HEK293 (cell line): ENCODE measurements around the gene TSPEAR.
A peak's percentile ranks its signal among the peaks of the same experiment; 100 is the strongest.

Source experiments
- CTCF ChIA-PET: fragments of 350-600 bp; formaldehyde crosslinking; extraction: SDS; loops from one replicate; lab custom pipeline; 2021; ENCODE audit warnings: antibody characterized with exemption; lab: Yijun Ruan, JAX
- POLR2A ChIA-PET: fragments of 300-600 bp; formaldehyde crosslinking; extraction: SDS; loops from one replicate; lab custom pipeline; 2020; ENCODE audit warnings: antibody characterized with exemption, inconsistent platforms; lab: Yijun Ruan, JAX
- H3K27ac ChIP-seq: fragments of 200-500 bp; sonication (Bioruptor generic); 2 replicates; pipeline ENCODE4 v1.5.1; 2014; ENCODE audit warnings: low read depth, low read length, control low read depth, inconsistent platforms; ENCODE audit errors: extremely low read depth
- H3K36me3 ChIP-seq, 2 experiments: fragments of 200-500 bp in 1 of 2; sonication (Bioruptor generic) in 1 of 2; 1 replicate in 1 of 2; 2 replicates in 1 of 2; pipeline ENCODE4 v1.5.1; 2014 to 2017; ENCODE audit warnings: inconsistent platforms in 2 of 2, low read length in 2 of 2; ENCODE audit not compliant: control insufficient read depth in 2 of 2, insufficient read depth in 1 of 2
- H3K4me1 ChIP-seq: fragments of 200-500 bp; sonication (Bioruptor generic); 2 replicates; pipeline ENCODE4 v1.5.1; 2014; ENCODE audit warnings: mild to moderate bottlenecking, low read length, inconsistent platforms; ENCODE audit not compliant: control insufficient read depth, insufficient read depth
- H3K4me3 ChIP-seq: 2 replicates; pipeline ENCODE4 v1.5.1; 2011; ENCODE audit warnings: low read depth, mild to moderate bottlenecking, control low read depth, low read length, moderate library complexity
- H3K9me3 ChIP-seq: fragments of 200-500 bp; sonication (Bioruptor generic); 2 replicates; pipeline ENCODE4 v1.5.1; 2014; ENCODE audit warnings: low read depth, low read length, inconsistent platforms; ENCODE audit not compliant: control insufficient read depth, insufficient read depth
- GLIS1 ChIP-seq: fragments of 450-650 bp; formaldehyde crosslinking; IDR thresholded peaks from 2 replicates; pipeline ENCODE4 v1.5.1; 2016; ENCODE audit warnings: missing biosample characterization, missing genetic modification characterization
- HOXC10 ChIP-seq: sonication (generic); formaldehyde crosslinking; IDR thresholded peaks from 2 replicates; pipeline ENCODE4 v1.8.1; 2023; ENCODE audit warnings: mild to moderate bottlenecking, missing genetic modification reagents
- KLF16 ChIP-seq: fragments of 450-650 bp; formaldehyde crosslinking; IDR thresholded peaks from 2 replicates; pipeline ENCODE4 v1.5.1; 2017; ENCODE audit warnings: missing biosample characterization, missing genetic modification characterization
- PRDM2 ChIP-seq: fragments of 450-650 bp; formaldehyde crosslinking; IDR thresholded peaks from 2 replicates; pipeline ENCODE4 v1.5.1; 2016; ENCODE audit warnings: missing biosample characterization, missing genetic modification characterization, borderline replicate concordance
- RBAK ChIP-seq: fragments of 450-650 bp; formaldehyde crosslinking; IDR thresholded peaks from 2 replicates; pipeline ENCODE4 v1.5.1; 2016; ENCODE audit warnings: missing biosample characterization, missing genetic modification characterization
- SP7 ChIP-seq: fragments of 450-650 bp; formaldehyde crosslinking; IDR thresholded peaks from 2 replicates; pipeline ENCODE4 v1.5.1; 2016; ENCODE audit warnings: missing biosample characterization, missing genetic modification characterization
- WT1 ChIP-seq: fragments of 450-650 bp; formaldehyde crosslinking; IDR thresholded peaks from 2 replicates; pipeline ENCODE4 v1.5.1; 2016; ENCODE audit warnings: missing biosample characterization, missing genetic modification characterization
- ZBTB20 ChIP-seq: fragments of 450-650 bp; formaldehyde crosslinking; IDR thresholded peaks from 2 replicates; pipeline ENCODE4 v1.5.1; 2016; ENCODE audit warnings: missing biosample characterization, missing genetic modification characterization
- ZBTB7A ChIP-seq: fragments of 450-650 bp; formaldehyde crosslinking; IDR thresholded peaks from 2 replicates; pipeline ENCODE4 v1.5.1; 2016; ENCODE audit warnings: low read depth, missing biosample characterization, missing genetic modification characterization
- ZEB2 ChIP-seq: fragments of 450-650 bp; formaldehyde crosslinking; IDR thresholded peaks from 2 replicates; pipeline ENCODE4 v1.5.1; 2016; ENCODE audit warnings: missing biosample characterization, missing genetic modification characterization
- ZFHX2 ChIP-seq: fragments of 450-650 bp; formaldehyde crosslinking; conservative IDR thresholded peaks from 2 replicates; pipeline ENCODE4 v1.5.1; 2016; ENCODE audit warnings: missing biosample characterization, missing genetic modification characterization
- ZIC2 ChIP-seq: fragments of 450-650 bp; formaldehyde crosslinking; IDR thresholded peaks from 2 replicates; pipeline ENCODE4 v1.5.1; 2016; ENCODE audit warnings: missing biosample characterization, missing genetic modification characterization
- ZNF138 ChIP-seq: fragments of 450-650 bp; formaldehyde crosslinking; IDR thresholded peaks from 2 replicates; pipeline ENCODE4 v1.5.1; 2016; ENCODE audit warnings: missing biosample characterization, missing genetic modification characterization, borderline replicate concordance
- ZNF19 ChIP-seq: fragments of 450-650 bp; formaldehyde crosslinking; IDR thresholded peaks from 2 replicates; pipeline ENCODE4; 2016; ENCODE audit warnings: missing biosample characterization, missing genetic modification characterization, low read depth
- ZNF211 ChIP-seq: fragments of 450-650 bp; formaldehyde crosslinking; IDR thresholded peaks from 2 replicates; pipeline ENCODE4 v1.5.1; 2016; ENCODE audit warnings: low read depth, missing biosample characterization, missing genetic modification characterization
- ZNF24 ChIP-seq: fragments of 450-650 bp; formaldehyde crosslinking; IDR thresholded peaks from 2 replicates; pipeline ENCODE4 v1.5.1; 2016; ENCODE audit warnings: missing biosample characterization, missing genetic modification characterization
- ZNF280C ChIP-seq: fragments of 450-650 bp; formaldehyde crosslinking; IDR thresholded peaks from 2 replicates; pipeline ENCODE4 v1.5.1; 2016; ENCODE audit warnings: missing biosample characterization, missing genetic modification characterization
- ZNF311 ChIP-seq: fragments of 450-650 bp; formaldehyde crosslinking; IDR thresholded peaks from 2 replicates; pipeline ENCODE4 v1.5.1; 2017; ENCODE audit warnings: missing biosample characterization, missing genetic modification characterization, borderline replicate concordance
- ZNF324 ChIP-seq: fragments of 450-650 bp; formaldehyde crosslinking; IDR thresholded peaks from 2 replicates; pipeline ENCODE4 v1.5.1; 2016; ENCODE audit warnings: missing biosample characterization, missing genetic modification characterization
- ZNF354C ChIP-seq: fragments of 450-650 bp; formaldehyde crosslinking; IDR thresholded peaks from 2 replicates; pipeline ENCODE4 v1.5.1; 2016; ENCODE audit warnings: missing biosample characterization, missing genetic modification characterization, low read depth, borderline replicate concordance
- ZNF514 ChIP-seq: fragments of 450-650 bp; formaldehyde crosslinking; IDR thresholded peaks from 2 replicates; pipeline ENCODE4 v1.5.1; 2016; ENCODE audit warnings: missing biosample characterization, missing genetic modification characterization
- ZNF580 ChIP-seq: fragments of 450-650 bp; formaldehyde crosslinking; IDR thresholded peaks from 2 replicates; pipeline ENCODE4 v1.5.1; 2016; ENCODE audit warnings: missing biosample characterization, missing genetic modification characterization
- ZNF791 ChIP-seq: fragments of 450-650 bp; formaldehyde crosslinking; IDR thresholded peaks from 2 replicates; pipeline ENCODE4 v1.5.1; 2016; ENCODE audit warnings: missing biosample characterization, missing genetic modification characterization
- ZNF837 ChIP-seq: fragments of 450-650 bp; formaldehyde crosslinking; IDR thresholded peaks from 2 replicates; pipeline ENCODE4 v1.5.1; 2016; ENCODE audit warnings: missing biosample characterization, missing genetic modification characterization
- ZSCAN16 ChIP-seq: fragments of 450-650 bp; formaldehyde crosslinking; IDR thresholded peaks from 2 replicates; pipeline ENCODE4 v1.5.1; 2016; ENCODE audit warnings: missing biosample characterization, missing genetic modification characterization

TSPEAR gene

GRCh38 chr21:44618504-44618903 lies 92.9 kb downstream of the TSPEAR start:
- TF ChIP-seq ZNF24 (tag by site-specific recombination) (no peak), ZNF138 (tag by site-specific recombination) (no peak), HOXC10 (no peak), GLIS1 (tag by site-specific recombination) (no peak), WT1 (tag by site-specific recombination) (no peak), PRDM2 (tag by site-specific recombination) (no peak), ZNF211 (no peak), ZNF354C (tag by site-specific recombination) (no peak), ZEB2 (tag by site-specific recombination) (no peak), ZNF514 (tag by site-specific recombination) (no peak), ZNF791 (tag by site-specific recombination) (no peak), RBAK (tag by site-specific recombination) (no peak)
- CTCF ChIA-PET, result interaction anchor here (0.6 kb wide), 1 partner anchor 683 kb away, joined by 3 read pairs; no protein-coding TSS in a partner anchor
- no peak overlapping the region for H3K27ac ChIP-seq
- POLR2A ChIA-PET, result no interaction called here
- no peaks in the 10 kb centered on the region for H3K36me3 ChIP-seq
- no peaks in the 10 kb centered on the region for H3K9me3 ChIP-seq
- no peak overlapping the region for H3K4me3 ChIP-seq
- no peaks in the 10 kb centered on the region for H3K4me1 ChIP-seq

- ChIA-PET POLR2A (no interaction called here), CTCF (interaction anchor here (0.6 kb wide), 1 partner anchor 314 kb away, joined by 5 read pairs; no protein-coding TSS in a partner anchor)
- Histone ChIP-seq H3K4me3 (no peak overlapping the region), H3K9me3 (no peaks in the 10 kb centered on the region), H3K36me3 (no peaks in the 10 kb centered on the region), H3K27ac (no peak overlapping the region), H3K4me1 (no peaks in the 10 kb centered on the region)
- TF ChIP-seq ZFHX2 (tag by site-specific recombination) (peak; percentile 39), HOXC10 (no peak)
Measured at GRCh38 chr21:44617071-44617501, 94.3 kb downstream of the TSPEAR start.

- no peak overlapping the region for H3K4me3 ChIP-seq
- H3K36me3 ChIP-seq, result no peaks in the 10 kb centered on the region
- ChIA-PET POLR2A (no interaction called here), CTCF (interaction anchor here (0.6 kb wide), 1 partner anchor 315 kb away, joined by 5 read pairs; no protein-coding TSS in a partner anchor)
- H3K9me3 ChIP-seq, result no peaks in the 10 kb centered on the region
- no peak overlapping the region for H3K27ac ChIP-seq
- no peaks in the 10 kb centered on the region for H3K4me1 ChIP-seq
- TF ChIP-seq ZNF19 (tag by site-specific recombination) (no peak), ZBTB20 (tag by site-specific recombination) (no peak), ZNF311 (tag by site-specific recombination) (no peak), ZNF837 (no peak), ZNF580 (no peak), ZNF280C (tag by site-specific recombination) (no peak), SP7 (tag by site-specific recombination) (no peak), ZSCAN16 (tag by site-specific recombination) (no peak), KLF16 (tag by site-specific recombination) (no peak), ZBTB7A (tag by site-specific recombination) (no peak), ZIC2 (no peak), ZEB2 (tag by site-specific recombination) (no peak), ZNF138 (tag by site-specific recombination) (no peak), ZNF324 (no peak), ZNF791 (tag by site-specific recombination) (no peak)
Measured at GRCh38 chr21:44616591-44616926, 94.8 kb downstream of the TSPEAR start.
